ENCODE measurements around the gene NRN1L.
"Not testable (repeated sequence)": the region's sequence is repeated elsewhere in the genome, so short reads cannot be mapped to it uniquely, and the experiment has no call there.

Gene NRN1L

DNA sequence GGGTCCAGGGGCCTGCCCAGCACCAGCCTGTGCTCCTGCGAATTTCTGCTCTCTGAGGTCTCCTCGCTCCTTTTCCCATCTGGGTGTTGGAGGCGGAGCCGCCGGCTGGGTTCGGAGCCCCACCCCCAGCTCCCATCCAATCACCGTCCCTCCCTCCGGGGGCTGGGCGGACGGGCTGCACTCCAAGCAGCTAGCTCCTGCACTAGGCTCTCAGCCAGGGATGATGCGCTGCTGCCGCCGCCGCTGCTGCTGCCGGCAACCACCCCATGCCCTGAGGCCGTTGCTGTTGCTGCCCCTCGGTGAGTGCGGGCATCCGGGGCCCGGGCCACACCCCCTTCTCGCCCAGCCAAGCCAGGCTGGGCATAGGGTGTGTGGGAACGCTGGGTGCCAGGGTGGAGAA lies at the start of gene NRN1L:
Gene NRN1L (plus strand): TSS at position 202 of the 400 bp plus-strand sequence. CDS start 19 bp downstream, at position 221.
- no peak for DNase-seq

DNA sequence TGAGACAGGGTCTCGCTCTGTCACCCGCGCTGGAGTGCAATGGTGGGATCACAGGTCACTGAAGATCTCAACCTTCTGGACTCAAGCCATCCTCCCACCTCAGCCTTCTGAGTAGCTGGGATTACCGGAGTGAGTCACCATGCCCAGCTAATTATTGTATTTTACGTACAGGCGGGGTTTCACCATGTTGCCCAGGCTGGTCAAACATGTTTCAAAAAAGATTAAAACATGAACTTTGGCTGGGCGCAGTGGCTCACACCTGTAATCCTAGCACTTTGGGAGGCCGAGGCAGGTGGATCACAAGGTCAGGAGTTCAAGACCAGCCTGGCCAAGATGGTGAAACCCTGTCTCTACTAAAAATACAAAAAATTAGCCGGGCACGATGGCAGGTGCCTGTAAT lies 47.5 kb upstream of the NRN1L start:
- DNase-seq: not testable (repeated sequence)

DNA sequence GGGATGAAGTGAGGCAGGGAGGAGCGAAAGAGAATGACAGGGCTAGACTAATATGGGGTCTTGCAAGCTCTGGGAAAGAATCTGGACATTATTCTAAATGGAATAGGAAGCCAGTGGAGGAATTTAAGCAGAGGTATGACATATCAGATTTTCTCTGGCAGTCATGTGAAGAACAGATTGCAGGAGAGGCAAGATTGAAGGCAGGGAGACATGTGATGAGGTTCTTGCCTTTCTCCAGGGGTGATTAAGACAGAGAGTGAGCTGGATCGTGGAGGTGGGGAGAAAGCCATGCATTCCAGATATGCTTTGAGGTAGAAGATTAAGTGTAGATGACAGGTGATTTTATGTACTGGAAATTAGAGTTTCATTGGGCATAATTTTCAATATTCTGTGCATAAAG lies 46.9 kb upstream of the NRN1L start:
- no peak for DNase-seq

DNA sequence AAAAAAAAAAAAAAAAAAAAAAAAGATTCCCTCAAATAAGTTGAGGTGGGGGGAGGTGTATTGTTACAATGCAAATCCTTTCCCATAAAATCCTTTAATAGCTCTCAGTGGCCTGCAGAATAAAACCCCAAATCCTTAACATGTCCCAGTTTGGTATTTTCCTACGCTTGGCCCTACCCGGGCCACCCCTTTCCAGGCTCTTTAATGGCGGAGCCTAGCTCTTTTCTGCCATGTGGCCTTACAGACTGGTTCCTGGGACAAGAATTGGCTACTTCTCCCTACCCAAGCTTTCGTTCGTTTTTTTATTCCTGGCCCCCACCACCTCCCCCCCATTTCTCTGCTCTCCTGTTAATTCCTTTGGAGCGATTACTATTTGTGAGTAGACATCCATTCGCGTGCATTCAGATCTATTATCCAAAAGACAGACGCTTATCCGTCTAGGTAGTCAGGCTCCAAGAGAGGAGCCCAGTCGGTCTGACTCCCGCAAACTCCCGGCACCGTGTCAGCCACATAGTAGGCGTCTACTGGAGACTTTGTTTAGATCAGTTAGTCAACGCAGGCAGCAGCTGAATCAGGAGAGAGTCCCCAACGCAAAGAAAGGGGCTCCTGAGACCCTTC lies 43.4 kb upstream of the NRN1L start:
- no peak for DNase-seq

DNA sequence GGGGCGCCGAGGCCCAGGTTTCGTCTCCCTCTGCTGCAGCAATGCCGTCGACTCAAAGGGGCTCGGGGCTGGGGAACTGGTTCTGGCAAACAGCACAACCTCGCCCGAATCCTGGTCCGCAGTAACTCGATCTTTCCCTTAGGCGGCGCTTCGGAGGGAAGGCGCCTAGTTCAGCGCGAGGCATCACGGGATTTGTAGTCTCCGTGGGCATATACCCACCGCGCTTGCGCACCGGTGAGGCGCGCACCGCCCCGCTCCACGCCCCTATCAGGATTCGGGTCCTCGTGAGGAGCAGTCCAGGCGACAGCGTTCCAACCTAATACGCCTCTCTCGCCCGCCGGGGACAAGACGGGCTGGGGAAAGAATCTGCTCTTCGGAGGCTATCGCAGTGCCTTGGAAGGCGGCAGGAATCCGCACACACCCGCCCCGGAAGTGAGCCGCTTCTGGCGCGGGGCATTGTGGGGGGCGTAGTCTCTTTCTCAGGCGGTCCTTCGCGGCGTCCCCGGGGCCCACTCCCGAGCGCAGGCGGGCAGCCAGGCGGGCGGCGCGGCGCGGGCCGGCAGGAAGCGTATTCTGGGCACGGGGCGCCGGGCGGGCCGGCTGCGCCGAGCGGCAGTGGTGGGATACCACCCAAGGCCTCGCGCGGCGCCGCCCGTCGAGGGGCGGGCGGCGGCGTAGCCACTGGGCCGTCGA lies 42.7 kb upstream of the NRN1L start, which contains the start of gene THAP11:
Gene THAP11 (plus strand): TSS at position 505 of the 693 bp plus-strand sequence. CDS start 235 bp downstream, outside the sequence.
- DNase-seq: peak; percentile 96

DNA sequence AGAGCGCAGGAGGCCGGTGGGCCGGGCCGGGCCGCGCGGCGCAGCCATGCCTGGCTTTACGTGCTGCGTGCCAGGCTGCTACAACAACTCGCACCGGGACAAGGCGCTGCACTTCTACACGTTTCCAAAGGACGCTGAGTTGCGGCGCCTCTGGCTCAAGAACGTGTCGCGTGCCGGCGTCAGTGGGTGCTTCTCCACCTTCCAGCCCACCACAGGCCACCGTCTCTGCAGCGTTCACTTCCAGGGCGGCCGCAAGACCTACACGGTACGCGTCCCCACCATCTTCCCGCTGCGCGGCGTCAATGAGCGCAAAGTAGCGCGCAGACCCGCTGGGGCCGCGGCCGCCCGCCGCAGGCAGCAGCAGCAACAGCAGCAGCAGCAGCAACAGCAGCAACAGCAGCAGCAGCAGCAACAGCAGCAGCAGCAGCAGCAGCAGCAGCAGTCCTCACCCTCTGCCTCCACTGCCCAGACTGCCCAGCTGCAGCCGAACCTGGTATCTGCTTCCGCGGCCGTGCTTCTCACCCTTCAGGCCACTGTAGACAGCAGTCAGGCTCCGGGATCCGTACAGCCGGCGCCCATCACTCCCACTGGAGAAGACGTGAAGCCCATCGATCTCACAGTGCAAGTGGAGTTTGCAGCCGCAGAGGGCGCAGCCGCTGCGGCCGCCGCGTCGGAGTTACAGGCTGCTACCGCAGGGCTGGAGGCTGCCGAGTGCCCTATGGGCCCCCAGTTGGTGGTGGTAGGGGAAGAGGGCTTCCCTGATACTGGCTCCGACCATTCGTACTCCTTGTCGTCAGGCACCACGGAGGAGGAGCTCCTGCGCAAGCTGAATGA lies 42.0 kb upstream of the NRN1L start:
- DNase-seq: peak; percentile 72

DNA sequence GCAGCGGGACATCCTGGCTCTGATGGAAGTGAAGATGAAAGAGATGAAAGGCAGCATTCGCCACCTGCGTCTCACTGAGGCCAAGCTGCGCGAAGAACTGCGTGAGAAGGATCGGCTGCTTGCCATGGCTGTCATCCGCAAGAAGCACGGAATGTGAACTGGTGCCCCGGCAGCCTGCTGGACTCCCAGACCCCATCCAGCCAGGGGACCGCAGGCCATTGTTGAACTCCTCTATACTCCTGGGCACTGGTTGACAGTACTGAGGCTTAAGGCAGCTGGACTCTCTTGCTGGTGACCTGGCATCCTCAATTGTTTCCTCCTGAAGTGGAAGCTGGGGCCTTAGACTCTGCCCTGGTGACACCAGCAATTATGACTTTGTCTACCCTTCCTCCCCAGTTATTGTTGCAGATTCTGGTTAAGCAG lies 41.3 kb upstream of the NRN1L start:
- no peak for DNase-seq

DNA sequence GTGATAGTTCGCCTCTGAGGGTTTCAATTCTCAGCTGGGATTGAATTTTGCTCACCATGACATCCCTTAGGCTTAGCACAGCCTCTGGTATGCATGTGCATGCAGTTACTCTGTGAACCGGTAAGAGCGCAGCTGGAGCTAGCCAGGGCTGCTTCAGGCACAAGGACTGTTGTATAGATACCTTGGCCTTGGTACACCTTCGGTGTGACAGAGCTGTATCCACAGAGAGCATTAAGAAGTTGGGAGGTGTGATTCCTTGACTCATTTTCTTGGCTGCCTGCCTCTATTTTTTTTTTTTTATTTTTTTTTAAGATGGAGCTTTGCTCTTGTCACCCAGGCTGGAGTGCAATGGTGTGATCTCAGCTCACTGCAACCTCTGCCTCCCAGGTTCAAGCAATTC lies 40.2 kb upstream of the NRN1L start:
- no peak for DNase-seq

DNA sequence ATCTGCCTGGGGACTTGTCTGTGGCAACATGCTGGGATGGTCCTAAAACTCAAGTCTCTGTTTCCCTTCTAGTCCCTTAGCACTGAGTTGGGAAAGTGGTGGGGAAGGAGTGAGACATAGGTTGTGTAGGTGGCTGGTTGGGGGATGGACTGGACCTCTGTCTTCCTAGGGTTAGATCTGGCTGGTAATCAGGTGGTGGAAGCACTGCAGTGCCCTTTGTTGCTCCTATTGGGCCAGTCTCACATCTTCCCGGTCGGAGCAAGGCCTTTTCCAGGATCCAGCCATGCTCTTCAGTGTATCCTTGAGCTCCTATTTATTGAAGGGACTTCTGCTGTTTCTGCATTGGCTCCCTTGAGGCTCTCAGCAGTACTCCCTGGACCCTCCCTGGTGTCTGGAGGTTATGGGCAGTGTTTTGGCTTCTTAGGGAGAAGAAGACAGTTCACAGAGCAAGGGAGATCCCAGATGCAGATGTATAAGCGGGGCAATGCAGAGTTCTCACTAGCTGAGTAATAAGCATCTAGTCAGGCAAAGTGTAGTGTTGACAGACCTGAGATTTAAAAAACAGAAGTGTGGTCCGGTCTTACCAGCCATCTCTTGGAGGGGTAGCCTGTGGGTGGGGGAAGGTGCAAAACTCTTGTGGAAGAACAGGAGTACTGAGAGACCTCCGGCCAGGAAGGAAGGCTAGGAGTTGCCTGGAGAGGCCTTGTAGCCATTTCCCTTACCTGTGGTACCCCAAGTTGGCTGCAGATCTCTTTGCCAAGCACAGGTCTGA lies 39.2 kb upstream of the NRN1L start:
- no peak for DNase-seq

DNA sequence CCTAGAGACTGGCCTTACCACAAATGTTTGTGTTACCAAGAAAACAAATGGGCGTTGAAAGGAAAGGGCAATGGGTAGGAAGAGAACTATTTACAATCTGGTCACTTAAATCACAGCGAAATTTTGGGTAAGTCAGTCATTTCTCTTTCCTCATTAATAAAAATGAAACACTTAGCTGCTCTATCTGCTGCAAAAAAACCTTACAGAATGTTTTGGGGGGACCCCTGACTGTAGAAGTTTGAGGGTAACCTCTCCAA lies 38.7 kb upstream of the NRN1L start:
- no peak for DNase-seq

DNA sequence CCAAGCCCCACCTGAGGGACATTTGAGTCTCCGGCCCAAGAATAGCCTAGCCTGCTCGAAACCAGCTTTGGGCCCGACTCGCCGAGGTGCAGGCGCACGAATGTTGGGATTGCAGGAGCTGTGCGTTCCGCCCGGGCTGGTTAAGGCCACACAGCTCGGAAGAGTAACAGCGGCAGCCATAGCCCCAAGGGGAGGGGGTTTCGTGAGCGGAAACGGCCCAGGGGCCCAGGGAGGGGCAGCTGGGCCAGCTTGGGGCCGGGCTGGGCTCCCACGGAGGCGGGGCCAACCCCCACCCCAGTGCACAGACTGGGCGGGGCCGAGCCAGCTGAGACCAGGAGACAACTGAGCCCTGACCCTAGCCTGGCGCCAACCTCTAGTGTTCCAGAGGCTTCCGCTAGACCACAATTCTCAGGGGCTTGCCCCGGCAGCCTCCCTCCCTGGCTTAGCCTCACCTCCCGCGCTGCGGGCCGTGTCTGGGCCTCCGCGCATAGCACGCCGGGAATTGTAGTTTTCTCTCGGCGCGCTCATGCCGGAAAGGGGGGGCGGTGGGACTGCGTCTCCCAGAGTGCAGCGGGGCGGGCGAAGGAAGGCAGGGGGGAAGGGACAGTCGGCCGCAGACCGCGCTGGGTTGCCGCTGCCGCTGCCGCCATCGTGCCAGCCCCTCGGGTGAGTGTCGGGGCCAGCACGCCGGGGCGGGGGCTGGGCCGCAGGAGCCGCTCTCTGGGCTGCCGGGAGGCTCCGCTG lies 38.2 kb upstream of the NRN1L start, which contains the start of gene NUTF2:
Gene NUTF2 (plus strand): TSS at position 614 of the 744 bp plus-strand sequence. CDS start 18,198 bp downstream, outside the sequence.
- DNase-seq: peak; percentile 96

DNA sequence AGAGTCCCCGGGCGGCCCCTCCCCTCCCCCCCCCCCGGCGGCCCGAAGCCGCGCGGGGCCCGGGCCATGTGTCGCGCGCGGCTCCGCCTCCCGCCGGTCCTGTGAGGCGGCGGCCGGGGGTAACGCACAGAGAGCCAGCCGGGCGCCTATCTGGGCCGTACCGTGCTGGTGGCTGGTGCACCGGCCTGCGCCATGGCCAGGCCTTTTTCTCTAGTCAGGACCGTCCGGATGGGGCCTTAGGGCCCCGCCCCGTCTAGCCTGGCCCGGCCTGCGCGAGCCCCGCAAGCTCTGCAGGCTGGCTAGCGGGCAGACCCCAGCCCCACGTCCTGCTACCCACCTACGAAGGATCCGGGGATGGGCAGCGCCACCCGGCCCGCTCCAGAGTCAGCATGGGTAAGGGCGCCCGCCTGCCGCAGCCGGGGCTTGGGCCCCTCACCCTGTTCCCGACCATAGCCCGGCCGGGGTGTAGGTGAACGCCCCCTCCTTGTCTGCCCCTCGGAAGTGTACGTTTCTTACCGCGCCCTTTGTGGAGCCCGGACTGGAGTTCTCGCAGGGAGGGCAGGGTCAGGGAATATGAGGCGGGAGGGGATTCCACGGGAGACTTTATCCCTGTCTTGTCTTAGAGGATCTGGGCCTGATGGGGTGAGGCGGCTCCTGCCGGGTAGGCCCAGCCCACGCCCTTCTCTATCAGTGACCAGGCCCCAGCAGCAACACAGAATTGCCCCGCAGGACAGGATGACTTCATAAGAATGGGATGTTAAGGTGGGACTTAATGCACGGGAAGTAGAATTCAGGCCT lies 37.4 kb upstream of the NRN1L start, which contains the start of gene CENPT:
Gene CENPT (minus strand): TSS at position 630 of the 798 bp plus-strand sequence. CDS start 13,834 bp downstream, outside the sequence.
- no peak for DNase-seq

DNA sequence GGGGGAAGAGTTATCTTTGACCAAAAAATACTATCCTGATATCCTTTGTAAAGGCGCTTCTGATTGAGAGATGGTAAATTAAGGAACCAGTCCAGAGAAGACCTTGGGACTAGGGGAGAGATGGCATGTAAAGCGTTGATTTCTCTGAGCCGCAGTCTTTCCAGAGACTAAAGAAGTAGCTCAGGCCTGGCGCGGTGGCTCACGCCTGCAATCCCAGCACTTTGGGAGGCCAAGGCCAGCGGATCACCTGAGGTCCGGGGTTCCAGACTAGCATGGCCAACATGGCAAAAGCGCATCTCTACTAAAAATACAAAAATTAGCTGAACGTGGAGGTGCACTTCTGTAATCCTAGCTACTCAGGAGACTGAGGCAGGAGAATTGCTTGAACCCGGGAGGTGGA lies 36.6 kb upstream of the NRN1L start:
- DNase-seq: no peak

DNA sequence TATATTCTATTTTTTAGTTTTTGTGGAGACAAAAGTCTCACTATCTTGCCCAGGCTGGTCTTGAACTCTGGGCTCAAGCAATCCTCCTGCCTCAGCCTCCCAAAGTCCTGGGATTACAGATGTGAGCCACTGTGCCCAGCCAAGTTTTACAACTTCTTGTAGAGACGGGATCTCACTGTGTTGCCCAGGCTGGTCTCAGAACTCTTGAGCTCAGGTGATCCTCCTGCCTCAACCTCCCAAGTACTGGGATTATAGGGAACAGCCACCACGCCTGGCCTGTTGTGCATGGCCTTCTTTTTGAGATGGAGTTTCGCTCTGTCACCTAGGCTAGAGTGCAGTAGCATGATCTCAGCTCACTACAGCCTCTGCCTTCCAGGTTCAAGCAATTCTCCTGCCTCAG lies 31.0 kb upstream of the NRN1L start:
- DNase-seq: no peak

DNA sequence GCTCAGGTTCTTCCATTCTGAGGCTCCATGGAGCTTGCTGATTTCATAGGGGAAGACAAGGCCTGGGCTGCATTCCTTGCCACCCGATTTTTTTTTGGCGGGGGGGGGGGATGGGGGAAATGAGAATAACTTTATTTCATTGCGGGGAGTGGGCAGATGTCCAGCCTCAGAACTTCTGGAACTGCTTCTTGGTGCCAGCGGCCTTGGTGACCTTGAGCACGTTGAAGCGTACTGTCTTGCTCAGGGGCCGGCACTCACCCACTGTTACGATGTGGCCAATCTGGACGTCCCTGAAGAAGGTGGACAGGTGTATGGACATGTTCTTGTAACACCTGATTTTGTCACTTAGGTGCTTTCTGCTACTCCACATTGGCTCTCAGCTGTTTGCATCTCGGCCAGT lies 28.9 kb upstream of the NRN1L start:
- DNase-seq: no peak

DNA sequence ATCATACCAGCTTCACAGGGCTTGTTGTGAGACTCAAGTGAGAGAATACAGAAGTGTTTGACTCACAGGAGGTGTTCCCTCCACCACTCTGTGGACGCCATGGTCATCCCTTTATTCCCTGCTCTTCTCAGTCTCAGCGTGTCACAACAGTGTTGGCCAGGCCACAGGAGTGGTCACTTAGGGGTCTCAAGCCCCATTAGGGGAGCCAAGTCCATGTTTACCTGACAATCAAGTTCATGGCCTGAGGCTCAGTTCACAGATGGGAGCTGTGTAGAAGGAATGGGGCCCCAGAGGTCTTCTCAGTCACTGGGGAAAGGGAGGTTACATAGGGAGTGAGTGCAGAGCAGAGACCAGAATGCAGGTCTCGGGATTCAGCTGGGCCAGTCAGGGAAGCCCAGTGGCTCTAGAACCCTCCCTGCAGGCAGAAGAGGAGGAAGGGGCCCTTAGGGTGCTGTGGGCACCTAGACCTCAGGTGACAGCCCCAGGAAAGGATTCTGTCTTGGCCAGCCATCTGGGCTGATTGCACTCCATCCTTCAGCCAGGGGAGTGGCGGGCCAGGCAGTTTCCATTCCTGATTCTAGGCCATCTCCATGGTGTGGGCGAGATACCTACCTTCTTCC lies 27.6 kb upstream of the NRN1L start:
- DNase-seq: no peak

DNA sequence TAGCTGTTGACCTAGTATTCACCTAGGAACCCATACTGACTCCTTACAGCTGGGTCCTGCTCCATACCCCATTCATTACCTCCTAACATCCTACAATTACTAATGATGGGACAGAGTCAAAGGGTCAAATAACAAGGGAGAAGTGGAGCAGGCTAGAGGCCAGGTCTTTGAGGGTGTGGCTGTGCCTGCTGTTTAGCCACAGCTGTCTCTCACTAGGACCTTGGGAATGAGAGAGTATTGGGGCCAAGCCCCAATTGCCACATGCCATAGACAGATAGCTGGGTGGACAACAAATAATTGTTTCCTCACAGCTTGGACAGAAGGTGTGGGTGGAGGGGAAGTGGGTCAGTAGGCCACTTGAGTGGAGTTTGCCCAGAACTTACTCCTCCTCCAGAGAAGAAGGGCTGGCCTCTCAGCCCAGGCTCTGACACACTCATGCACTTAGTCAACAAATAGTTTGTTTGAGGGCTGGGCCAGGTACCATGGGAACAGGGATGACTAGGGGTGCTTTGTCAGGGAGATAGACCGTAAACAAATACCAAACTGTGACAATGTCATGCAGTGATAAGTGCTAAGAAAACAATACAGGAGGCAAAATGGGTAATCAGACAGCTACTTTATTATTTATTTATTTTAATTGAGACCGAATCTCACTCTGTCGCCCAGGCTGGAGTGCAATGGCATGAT lies 27.0 kb upstream of the NRN1L start:
- no peak for DNase-seq

DNA sequence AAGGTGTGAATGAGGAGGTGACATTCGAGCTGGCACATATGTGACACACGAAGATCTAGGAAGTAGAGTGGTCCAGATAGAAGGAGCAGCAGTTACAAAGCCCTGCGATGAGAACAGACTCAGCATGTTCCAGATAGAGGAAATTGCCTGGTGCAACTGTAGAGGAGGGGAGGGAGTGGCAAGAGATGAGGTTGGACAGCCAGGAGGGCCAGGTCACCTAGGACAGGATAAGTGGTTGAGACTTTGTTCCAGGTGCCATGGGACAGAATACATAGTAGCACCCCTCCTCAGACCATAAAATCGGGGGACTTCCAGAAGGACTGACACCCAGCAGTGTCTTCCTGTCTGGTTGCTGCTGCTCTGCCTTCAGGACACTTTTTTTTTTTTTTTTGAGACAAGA lies 26.2 kb upstream of the NRN1L start:
- no peak for DNase-seq

DNA sequence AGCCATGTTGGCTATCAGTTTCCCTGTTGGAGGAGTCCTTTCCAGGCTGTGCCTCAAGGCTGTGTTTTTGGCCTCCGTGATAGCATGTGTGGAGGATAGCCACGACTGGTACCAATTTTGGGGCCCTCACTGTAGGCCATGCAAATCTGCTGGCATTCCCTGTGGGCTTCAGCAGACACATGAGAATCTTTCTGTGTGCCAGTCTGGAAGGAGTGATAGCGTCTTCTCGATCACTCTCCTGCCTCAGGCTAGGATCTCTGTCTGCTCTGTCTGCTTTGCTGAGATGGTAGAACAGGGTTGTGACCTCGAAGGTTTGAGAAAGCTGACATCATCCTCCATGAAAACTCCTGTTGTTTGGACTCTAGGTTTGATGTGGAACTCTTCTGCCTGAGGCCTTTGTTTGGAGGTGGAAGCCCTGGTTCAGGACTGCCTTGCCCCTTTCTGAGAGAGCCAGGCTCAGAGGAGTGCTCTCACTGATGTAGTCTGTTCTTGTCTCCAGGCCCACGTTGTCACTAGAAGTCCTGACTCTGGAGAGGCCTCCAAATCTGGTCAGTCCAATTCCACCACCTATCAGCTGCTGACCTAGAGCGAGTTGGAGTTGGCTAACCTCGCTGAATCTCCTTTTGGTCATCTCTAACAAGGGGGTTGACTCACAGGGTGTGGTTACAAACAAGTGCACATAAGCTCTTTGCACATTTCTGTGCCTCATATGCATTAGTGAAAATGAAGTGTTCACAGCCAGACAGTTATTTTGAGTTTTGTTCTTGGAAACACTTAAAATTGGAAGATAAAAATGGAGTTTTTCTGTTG lies 23.9 kb upstream of the NRN1L start:
- DNase-seq: no peak
